ENCODE data around the gene ZC3H18.

GRCh38 chr16:88631384-88631783, 61.2 kb downstream of the ZC3H18 start:
- no peak for TF ChIP-seq POLR2AphosphoS5 (IDR thresholded peaks at IDR 0.05; ENCODE audit: borderline replicate concordance, low read depth, low read length)
- TF ChIP-seq EZH2 (IDR thresholded peaks at IDR 0.05), result no peak
